HG02571 (cell line): ENCODE data around the gene BICRA.
"Not testable (repeated sequence)": the region's sequence is repeated elsewhere in the genome, so short reads cannot be mapped to it uniquely, and the experiment has no call there.

Experiments used
- ATAC-seq: cut with Tn5 transposase; IDR thresholded peaks from one replicate; pipeline ENCODE4 v1.9.1; 2021; ENCODE audit warnings: mild to moderate bottlenecking, moderate library complexity; ENCODE audit not compliant: unreplicated experiment

BICRA gene

GRCh38 chr19:47740866-47741519 is 132.1 kb downstream of the BICRA start:
- no peak for ATAC-seq

- ATAC-seq, result no peak
Observed at GRCh38 chr19:47741544-47742140, 132.7 kb downstream of the BICRA start.

GRCh38 chr19:47742634-47743033 is 133.7 kb downstream of the BICRA start:
- ATAC-seq, result no peak

GRCh38 chr19:47745010-47745901 is 136.3 kb downstream of the BICRA start, which contains the start of gene NOP53:
Gene NOP53, plus strand, starts transcription at chr19:47745546. Its CDS starts 14 bp downstream, at chr19:47745560.
- ATAC-seq, result peak; percentile 59

GRCh38 chr19:47746129-47746528 is 137.2 kb downstream of the BICRA start:
- ATAC-seq, result not testable (repeated sequence)

- no peak for ATAC-seq
Observed at GRCh38 chr19:47749326-47749725, 140.4 kb downstream of the BICRA start.

GRCh38 chr19:47750752-47751151 is 141.8 kb downstream of the BICRA start:
- no peak for ATAC-seq

- ATAC-seq, result no peak
Observed at GRCh38 chr19:47752440-47753211, 143.7 kb downstream of the BICRA start.
